Heart right ventricle (tissue), 16 donors: Measurements from ENCODE around the gene MCL1. TPM values are rescaled to one million over a fixed set of nuclear protein-coding genes. Genes with fewer than 3 reads are reported as not detected.

Source experiments
- ATAC-seq, 8 donors: fragments of 200-7000 bp; cut with Tn5 transposase; one replicate each; pipeline ENCODE4 v1.9.1; 2020; ENCODE audit warnings: mild to moderate bottlenecking in 8 of 8, moderate library complexity in 8 of 8, moderate number of reproducible peaks in 1 of 8
- DNase-seq, 2 donors: peaks; one replicate each; pipeline ENCODE4 v3.0.0-alpha.2; 2020
- H3K27ac ChIP-seq, 10 donors: fragments of 200-600 bp; sonication (generic) in 2 of 10; one replicate each; pipeline versions ENCODE4 v1.5.0 to v1.8.0; 2020 to 2022; ENCODE audit warnings: mild to moderate bottlenecking in 3 of 10
- H3K27me3 ChIP-seq, 7 donors: fragments of 200-600 bp; one replicate each; pipeline ENCODE4 v1.8.0; 2021 to 2022; ENCODE audit warnings: mild to moderate bottlenecking in 2 of 7
- H3K36me3 ChIP-seq, 9 donors: fragments of 200-600 bp; sonication (generic) in 1 of 9; one replicate each; pipeline versions ENCODE4 v1.5.0 to v1.8.0; 2020 to 2022; ENCODE audit warnings: mild to moderate bottlenecking in 2 of 9
- H3K4me1 ChIP-seq, 9 donors: fragments of 200-600 bp; sonication (generic) in 1 of 9; one replicate each; pipeline versions ENCODE4 v1.5.0 to v1.8.0; 2020 to 2022; ENCODE audit warnings: mild to moderate bottlenecking in 4 of 9
- H3K4me3 ChIP-seq, 10 donors: fragments of 200-600 bp; sonication (generic) in 2 of 10; one replicate each; pipeline versions ENCODE4 v1.5.0 to v1.8.0; 2020 to 2022; ENCODE audit warnings: mild to moderate bottlenecking in 7 of 10, moderate library complexity in 2 of 10
- H3K9me3 ChIP-seq, 11 donors: fragments of 200-600 bp in 10 of 11; sonication (generic) in 2 of 11; one replicate each; pipeline versions ENCODE4 v1.5.0 to v1.8.0; 2013 to 2022; ENCODE audit warnings: mild to moderate bottlenecking in 2 of 11, control low read depth in 1 of 11, moderate library complexity in 1 of 11
- CTCF ChIP-seq, 9 donors: fragments of 200-600 bp; sonication (generic) in 2 of 9; IDR thresholded peaks; one replicate each; pipeline versions ENCODE4 v1.5.0 to v1.8.0; 2021 to 2022; ENCODE audit warnings: antibody characterized with exemption in 9 of 9, mild to moderate bottlenecking in 5 of 9, moderate library complexity in 1 of 9
- WGBS, 2 donors: extraction: QIAGEN DNeasy Blood & Tissue Kit; methylation state at CpG; one replicate each; pipeline ENCODE4 v1.1.7; 2013; ENCODE audit warnings: inconsistent platforms in 1 of 2; 5-methylcytosine and 5-hydroxymethylcytosine counted together
- intact Hi-C, 10 donors: fragments of 100-400 bp; cut with DNase I; formaldehyde crosslinking; loops; one replicate each; pipeline versions ENCODE4 v1.11.1 to v1.14.2; 2022
- polyA plus RNA-seq, 2 donors: library from polyadenylated mRNA; stranded (reverse); fragments of 200-250 nt; gene quantifications; one replicate each; pipeline ENCODE4 v1.2.3, GENCODE V29; 2013
- total RNA-seq, 10 donors: library from RNA; stranded (reverse); fragmentation: NEBNext Ultra II Directional in 3 of 10; extraction: Animal tissue kit (Norgen Biotek cat#: 25700) in 3 of 10; gene quantifications; one replicate each; pipeline versions ENCODE4 v1.2.1 to v1.2.4, GENCODE V29; 2021 to 2023
- donor health status: Arrhythmogenic right ventricular cardiomyopathy.
- donor health status: ischemic (EF 13 %, LVEDD 7.1; RV severe dilation, severe dysfunction).
- donor health status: healthy with polysubstance abuse.
- donor health status: DM: no; HTN: yes; CAD: no.
- donor health status: DM: no; HTN: no; CAD: no.
- donor health status: ischemic (EF 25% LVEDD 6.9; RV normal size, moderate dysfunction).
- donor health status: ischemic (EF 25% LVEDD 5.7; RV mildly dilated, moderate dysfunction).
- donor health status: healthy.
- donor health status: DM: yes; HTN: yes; CAD: no.
- donor health status: Ischemic cardiomyopathy.
- donor health status: ischemic (EF 35%, LVEDD 5.7; RV mildly dilated, moderate dysfunction).
- donor health status: nonischemic (EF 11% LVEDD 7.7; RV severe dilation, severe dysfunction).
- donor health status: DM: yes; HTN: yes; CAD: no.
- donor health status: PGD.
- donor health status: ischemic (EF 29% LVEDD 5.4; RV normal size, mild dysfunction).
- donor health status: nonischemic (EF 23%, LVEDD 6.1; RV moderate dilation, normal function).

MCL1 gene
- total and polyA plus RNA-seq, 12 donors = 54.3 to 155 (median 115) TPM

GRCh38 chr1:150554086-150554452 lies 25.3 kb downstream of the MCL1 start:
- no peaks in the 10 kb centered on the region for H3K27me3 ChIP-seq
- DNase-seq = no peak
- ATAC-seq = no peak
- H3K4me1 ChIP-seq = peaks cover 16 to 59% (median 48%) of the 10 kb centered on the region in 9 donors
- no peak for TF ChIP-seq CTCF (IDR thresholded peaks at IDR 0.05)
- no peaks in the 10 kb centered on the region for H3K9me3 ChIP-seq
- H3K4me3 ChIP-seq = no peak overlapping the region
- intact Hi-C loops = loop anchor here in 3 of 10 donors (10.0 kb wide), 2 partner anchors 251 to 261 kb away; partner anchors contain the start of gene CTSK (in 1 of the 3)
- WGBS, 2 donors = 95% methylated on average over 8 of the region's 8 CpGs
- H3K27ac ChIP-seq = no peak overlapping the region
- H3K36me3 ChIP-seq = peaks cover 0 to 46% (median 0%) of the 10 kb centered on the region in 9 donors

DNA sequence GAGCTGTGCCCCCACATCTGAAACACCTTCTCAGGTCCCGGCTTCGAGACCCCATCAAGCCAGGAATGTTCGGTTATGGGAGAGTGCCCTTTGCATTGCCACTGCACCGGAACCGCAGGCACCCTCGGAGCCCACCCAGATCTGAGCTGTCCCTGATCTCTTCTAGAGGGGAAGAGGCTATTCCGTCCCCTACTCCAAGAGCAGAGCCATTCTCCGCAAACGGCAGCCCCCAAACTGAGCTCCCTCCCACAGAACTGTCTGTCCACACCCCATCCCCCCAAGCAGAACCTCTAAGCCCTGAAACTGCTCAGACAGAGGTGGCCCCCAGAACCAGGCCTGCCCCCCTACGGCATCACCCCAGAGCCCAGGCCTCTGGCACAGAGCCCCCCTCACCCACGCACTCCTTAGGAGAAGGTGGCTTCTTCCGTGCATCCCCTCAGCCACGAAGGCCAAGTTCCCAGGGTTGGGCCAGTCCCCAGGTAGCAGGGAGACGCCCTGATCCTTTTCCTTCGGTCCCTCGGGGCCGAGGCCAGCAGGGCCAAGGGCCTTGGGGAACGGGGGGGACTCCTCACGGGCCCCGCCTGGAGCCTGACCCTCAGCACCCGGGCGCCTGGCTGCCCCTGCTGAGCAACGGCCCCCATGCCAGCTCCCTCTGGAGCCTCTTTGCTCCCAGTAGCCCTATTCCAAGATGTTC lies 25.9 kb downstream of the MCL1 start:
- no peaks in the 10 kb centered on the region for H3K9me3 ChIP-seq
- ATAC-seq = no peak
- peaks cover 0 to 41% (median 0%) of the 10 kb centered on the region in 9 donors for H3K36me3 ChIP-seq
- peak overlapping the region in 2 of 10 donors; percentile 87 to 94 for H3K27ac ChIP-seq
- H3K4me1 ChIP-seq = peaks cover 14 to 56% (median 42%) of the 10 kb centered on the region in 9 donors
- H3K27me3 ChIP-seq = no peaks in the 10 kb centered on the region
- DNase-seq = no peak
- TF ChIP-seq CTCF (IDR thresholded peaks at IDR 0.05) = no peak
- 87 to 91% methylated on average over 23 of the region's 23 CpGs for WGBS, 2 donors
- H3K4me3 ChIP-seq = no peak overlapping the region
- intact Hi-C loops = loop anchor here in 3 of 10 donors (10.0 kb wide), 2 partner anchors 251 to 261 kb away; partner anchors contain the start of gene CTSK (in 1 of the 3)

DNA sequence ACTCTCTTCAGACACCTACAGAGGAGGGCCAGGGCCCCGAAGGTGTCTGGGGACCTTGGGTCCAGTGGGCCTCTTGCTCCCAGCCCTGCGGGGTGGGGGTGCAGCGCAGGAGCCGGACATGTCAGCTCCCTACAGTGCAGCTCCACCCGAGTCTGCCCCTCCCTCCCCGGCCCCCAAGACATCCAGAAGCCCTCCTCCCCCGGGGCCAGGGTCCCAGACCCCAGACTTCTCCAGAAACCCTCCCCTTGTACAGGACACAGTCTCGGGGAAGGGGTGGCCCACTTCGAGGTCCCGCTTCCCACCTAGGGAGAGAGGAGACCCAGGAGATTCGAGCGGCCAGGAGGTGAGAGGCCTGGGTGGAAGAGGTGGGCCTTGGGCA lies 26.5 kb downstream of the MCL1 start:
- H3K4me1 ChIP-seq = peaks cover 14 to 57% (median 38%) of the 10 kb centered on the region in 9 donors

More for the DNA sequence above, 26.5 kb downstream of the MCL1 start:
- TF ChIP-seq CTCF (IDR thresholded peaks at IDR 0.05) = no peak
- Histone ChIP-seq H3K27me3 (no peaks in the 10 kb centered on the region), H3K36me3 (peaks cover 0 to 35% (median 0%) of the 10 kb centered on the region in 9 donors), H3K4me3 (peak overlapping the region in 1 of 10 donors; percentile 26), H3K27ac (peak overlapping the region in 9 of 10 donors; percentile 25 to 94 (median 88)), H3K9me3 (no peaks in the 10 kb centered on the region)
- ATAC-seq = no peak
- DNase-seq = no peak
- 77 to 79% methylated on average over 12 of the region's 12 CpGs for WGBS, 2 donors
- intact Hi-C loops = loop anchor here in 3 of 10 donors (10.0 kb wide), 2 partner anchors 252 to 262 kb away; partner anchors contain the start of gene CTSK (in 1 of the 3)
